Measurements from ENCODE around the gene ACOT9. TPM values are rescaled to one million over a fixed set of nuclear protein-coding genes. Genes with fewer than 3 reads are reported as not detected.

The ACOT9 gene
- total and polyA plus RNA-seq, 2 donors (not counting 3 experiments of a cell fraction or from before 2014, with no cell fraction given) = 38.4 to 83.1 TPM

DNA sequence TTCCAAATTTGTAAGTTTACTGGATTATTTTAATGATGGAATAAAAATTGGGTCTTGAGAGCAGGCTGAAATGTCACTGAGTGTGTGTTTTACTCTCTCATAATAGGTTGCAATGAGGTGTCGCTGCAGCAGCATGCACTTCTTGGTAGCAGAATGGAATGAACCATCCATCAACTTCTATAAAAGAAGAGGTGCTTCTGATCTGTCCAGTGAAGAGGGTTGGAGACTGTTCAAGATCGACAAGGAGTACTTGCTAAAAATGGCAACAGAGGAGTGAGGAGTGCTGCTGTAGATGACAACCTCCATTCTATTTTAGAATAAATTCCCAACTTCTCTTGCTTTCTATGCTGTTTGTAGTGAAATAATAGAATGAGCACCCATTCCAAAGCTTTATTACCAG, 42.5 kb upstream of the ACOT9 start:
- intact Hi-C loops (cut with micrococcal nuclease) (loop anchor here (10.0 kb wide), 1 partner anchor 91 kb away; no protein-coding TSS in a partner anchor), dilution Hi-C loops (cut with MboI; ENCODE audit: extremely low pct_ligation_motif_present, low sequenced_read_pairs) (no loop called here)
- peaks cover 20% of the 10 kb centered on the region for H3K79me2 ChIP-seq (ENCODE audit: control insufficient read depth, insufficient read depth, low read length)
- no peaks in the 10 kb centered on the region for H3K9me3 ChIP-seq (replicated peaks; ENCODE audit: control insufficient read depth, insufficient read depth, low read length)
- H3K4me1 ChIP-seq (ENCODE audit: control insufficient read depth, extremely low read depth, insufficient read depth, low read length) = peaks cover 23% of the 10 kb centered on the region
- ChIA-PET POLR2A (no interaction called here), CTCF (interaction anchor here (3.1 kb wide), 1 partner anchor 22 kb away, joined by 12 read pairs; no protein-coding TSS in a partner anchor)
- no TSS peak for BruUV-seq (replicated peaks)
- TF ChIP-seq GATA2 (IDR thresholded peaks at IDR 0.05; ENCODE audit: insufficient read depth, insufficient read length, low read depth, low read length) (no peak), POLR2AphosphoS5 (IDR thresholded peaks at IDR 0.05; ENCODE audit: insufficient read depth, low read depth, low read length) (no peak), EZH2 (IDR thresholded peaks at IDR 0.05; ENCODE audit: borderline replicate concordance, low read depth, low read length, severe bottlenecking) (no peak), POLR2A (IDR thresholded peaks at IDR 0.05; ENCODE audit: low read depth, low read length) (no peak), FOS (IDR thresholded peaks at IDR 0.05; ENCODE audit: borderline replicate concordance, insufficient read depth, low read length) (no peak), MYC (IDR thresholded peaks at IDR 0.05; ENCODE audit: low read depth, low read length) (no peak)
- TF ChIP-seq, protein P1, sequence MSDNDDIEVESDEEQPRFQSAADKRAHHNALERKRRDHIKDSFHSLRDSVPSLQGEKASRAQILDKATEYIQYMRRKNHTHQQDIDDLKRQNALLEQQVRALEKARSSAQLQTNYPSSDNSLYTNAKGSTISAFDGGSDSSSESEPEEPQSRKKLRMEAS (IDR thresholded peaks at IDR 0.05; ENCODE audit: insufficient read depth, insufficient read length) = no peak
- H3K4me2 ChIP-seq (ENCODE audit: insufficient read depth, low read length) = peak overlapping the region; percentile 92
- no peaks in the 10 kb centered on the region for H3K27me3 ChIP-seq (ENCODE audit: control insufficient read depth in 2 of 2, insufficient read depth in 2 of 2, low read length in 2 of 2)
- peaks cover 2 to 3% of the 10 kb centered on the region in 2 experiments for H3K36me3 ChIP-seq (ENCODE audit: control insufficient read depth in 2 of 2, extremely low read depth in 1 of 2, insufficient read depth in 2 of 2, low read length in 2 of 2)
- H3K9ac ChIP-seq (replicated peaks; ENCODE audit: extremely low read depth, insufficient read depth, low read length) = peak overlapping the region; percentile 14
- FAIRE-seq (no peak), DNase-seq (ENCODE audit: low read depth, low spot score) (peak; percentile 9)
- H3K27ac ChIP-seq (ENCODE audit: insufficient read depth, low read depth, low read length) = no peak overlapping the region
- H2AFZ ChIP-seq (ENCODE audit: low read depth, low read length) = no peak overlapping the region
- H3K4me3 ChIP-seq (replicated peaks in 1 of 3; ENCODE audit: insufficient read depth in 1 of 3, low read depth in 1 of 3, low read length in 3 of 3) = peak overlapping the region in 1 of 3 experiments; percentile 90
- H4K20me1 ChIP-seq (replicated peaks; ENCODE audit: control insufficient read depth, extremely low read depth, insufficient read depth, low read length) = no peaks in the 10 kb centered on the region
- no peaks in the 10 kb centered on the region for H3K9me1 ChIP-seq (replicated peaks; ENCODE audit: control insufficient read depth, extremely low read depth, insufficient read depth, low read length)
